ENCODE measurements around the gene GBF1.

GRCh38 chr10:102297101-102297500 is 51.8 kb downstream of the GBF1 start:
- TF ChIP-seq CTCF (IDR thresholded peaks at IDR 0.05; ENCODE audit: poor library complexity, severe bottlenecking) (no peak), EP300 (conservative IDR thresholded peaks at IDR 0.05; ENCODE audit: poor library complexity, severe bottlenecking) (no peak), MXI1 (conservative IDR thresholded peaks at IDR 0.05; ENCODE audit: poor library complexity, severe bottlenecking) (no peak), POLR2AphosphoS5 (IDR thresholded peaks at IDR 0.05) (no peak)

All from neural cell (in vitro differentiated cells).